ENCODE data around the gene MARCO. TPM values are rescaled to one million over a fixed set of nuclear protein-coding genes. Genes with fewer than 3 reads are reported as not detected.

Gene MARCO
- total RNA-seq, 1 experiment from 2014 or later = not detected

DNA sequence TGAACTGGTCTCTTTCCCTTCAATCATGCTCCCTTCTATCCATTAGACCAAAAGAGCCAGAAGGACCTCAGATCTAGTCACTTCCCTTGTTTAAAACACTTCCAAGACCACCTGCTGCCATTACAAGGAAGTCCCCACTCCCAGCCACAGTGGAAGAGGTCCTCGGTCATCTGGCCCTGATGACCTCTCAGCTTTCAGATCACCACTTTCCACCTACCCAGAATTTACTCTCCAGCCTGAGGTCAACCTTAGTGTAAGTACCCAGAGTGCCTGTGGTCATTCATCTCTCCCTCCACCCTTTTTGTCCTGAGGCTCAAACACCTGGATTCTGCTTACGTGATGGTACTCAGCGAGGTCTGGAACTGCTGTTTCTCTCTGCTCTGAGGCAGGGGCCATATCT lies 67.1 kb downstream of the MARCO start:
- DNase-seq = no peak
- no peaks in the 10 kb centered on the region for H3K9me3 Mint-ChIP-seq (ENCODE audit: low read depth, unreplicated experiment)
- H3K4me3 Mint-ChIP-seq (ENCODE audit: low read depth, unreplicated experiment) = no peak overlapping the region
- H3K36me3 Mint-ChIP-seq (ENCODE audit: insufficient read depth, unreplicated experiment) = no peaks in the 10 kb centered on the region
- CTCF ChIA-PET = interaction anchor here (1.2 kb wide), 1 partner anchor 126 kb away, joined by 5 read pairs; no protein-coding TSS in a partner anchor
- H3K4me1 Mint-ChIP-seq (ENCODE audit: low read depth, unreplicated experiment) = no peaks in the 10 kb centered on the region
- TF ChIP-seq, protein P1, sequence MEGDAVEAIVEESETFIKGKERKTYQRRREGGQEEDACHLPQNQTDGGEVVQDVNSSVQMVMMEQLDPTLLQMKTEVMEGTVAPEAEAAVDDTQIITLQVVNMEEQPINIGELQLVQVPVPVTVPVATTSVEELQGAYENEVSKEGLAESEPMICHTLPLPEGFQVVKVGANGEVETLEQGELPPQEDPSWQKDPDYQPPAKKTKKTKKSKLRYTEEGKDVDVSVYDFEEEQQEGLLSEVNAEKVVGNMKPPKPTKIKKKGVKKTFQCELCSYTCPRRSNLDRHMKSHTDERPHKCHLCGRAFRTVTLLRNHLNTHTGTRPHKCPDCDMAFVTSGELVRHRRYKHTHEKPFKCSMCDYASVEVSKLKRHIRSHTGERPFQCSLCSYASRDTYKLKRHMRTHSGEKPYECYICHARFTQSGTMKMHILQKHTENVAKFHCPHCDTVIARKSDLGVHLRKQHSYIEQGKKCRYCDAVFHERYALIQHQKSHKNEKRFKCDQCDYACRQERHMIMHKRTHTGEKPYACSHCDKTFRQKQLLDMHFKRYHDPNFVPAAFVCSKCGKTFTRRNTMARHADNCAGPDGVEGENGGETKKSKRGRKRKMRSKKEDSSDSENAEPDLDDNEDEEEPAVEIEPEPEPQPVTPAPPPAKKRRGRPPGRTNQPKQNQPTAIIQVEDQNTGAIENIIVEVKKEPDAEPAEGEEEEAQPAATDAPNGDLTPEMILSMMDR (IDR thresholded peaks at IDR 0.05; ENCODE audit: unreplicated experiment) = no peak
- intact Hi-C loops (cut with micrococcal nuclease; ENCODE audit: unreplicated experiment) = loop anchor here (10.0 kb wide), 1 partner anchor 466 kb away; no protein-coding TSS in a partner anchor
- peaks cover 71% of the 10 kb centered on the region for H3K27me3 Mint-ChIP-seq (ENCODE audit: unreplicated experiment)
- BruUV-seq (replicated peaks) = no TSS peak
- H3K27ac Mint-ChIP-seq (ENCODE audit: unreplicated experiment) = no peak overlapping the region

DNA sequence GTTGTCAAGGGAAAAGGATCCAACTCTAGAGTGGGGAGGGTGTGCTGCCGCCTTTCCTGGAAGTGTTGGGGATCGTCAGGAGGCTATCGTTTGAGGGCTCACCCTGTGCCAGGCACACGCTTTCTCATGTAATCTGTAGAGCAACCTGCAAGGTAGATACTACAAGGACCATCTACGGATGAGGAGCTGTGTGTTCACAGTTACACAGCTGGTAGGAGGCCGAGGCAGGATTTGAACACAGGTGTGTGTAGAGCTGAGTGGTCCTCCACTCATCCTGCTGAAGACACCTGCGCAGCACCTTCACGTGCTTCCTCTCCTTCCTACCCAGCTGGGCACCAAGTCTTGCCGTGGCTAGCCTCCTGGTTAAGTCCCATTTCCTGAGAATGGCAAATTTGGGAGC lies 68.3 kb downstream of the MARCO start:
- TF ChIP-seq, protein P1 (IDR thresholded peaks at IDR 0.05; ENCODE audit: unreplicated experiment) = no peak

DNA sequence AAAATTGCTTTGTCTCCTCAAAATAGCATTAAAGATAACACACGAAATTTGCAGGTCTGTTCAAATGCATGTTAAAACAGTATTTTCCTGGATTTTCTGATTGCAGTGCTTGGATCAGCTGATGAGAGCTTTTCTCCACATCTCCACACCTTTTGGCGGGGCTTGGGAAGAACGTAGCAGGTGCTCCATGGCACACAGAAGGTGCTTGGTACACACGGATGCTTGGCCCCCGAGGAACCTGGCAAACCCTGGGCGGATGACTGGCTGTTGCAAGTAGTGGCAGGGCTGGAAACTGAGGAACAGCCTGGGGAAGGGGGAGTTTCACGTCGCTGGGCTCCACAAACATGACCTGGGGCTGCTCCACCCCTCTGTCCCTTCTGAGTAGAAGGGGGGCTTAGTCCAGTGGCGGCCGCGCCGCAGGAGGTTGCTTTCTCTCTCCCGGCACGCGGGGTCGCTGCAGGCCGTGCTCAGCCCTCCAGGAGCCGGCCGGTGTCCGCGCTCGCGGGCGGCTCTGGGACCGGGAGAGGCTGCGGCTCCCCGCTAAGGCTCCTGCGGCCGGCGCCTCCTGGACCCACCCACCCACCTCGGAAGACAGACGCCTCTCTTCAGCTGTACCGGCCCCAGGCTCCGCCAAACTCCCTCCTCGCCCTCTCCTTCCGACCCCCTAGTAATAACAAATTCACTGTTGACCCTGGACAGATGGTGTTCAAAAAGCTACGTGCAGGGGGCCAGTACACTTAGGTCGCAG lies 69.3 kb downstream of the MARCO start:
- H3K27ac Mint-ChIP-seq (ENCODE audit: unreplicated experiment) = no peak overlapping the region
- DNase-seq = peak; percentile 79
- TF ChIP-seq, protein P1 (IDR thresholded peaks at IDR 0.05; ENCODE audit: unreplicated experiment) = peak; percentile 60
- H3K27me3 Mint-ChIP-seq (ENCODE audit: unreplicated experiment) = peaks cover 73% of the 10 kb centered on the region
- peak overlapping the region; percentile 36 for H3K4me3 Mint-ChIP-seq (ENCODE audit: low read depth, unreplicated experiment)
- no peaks in the 10 kb centered on the region for H3K4me1 Mint-ChIP-seq (ENCODE audit: low read depth, unreplicated experiment)
- BruUV-seq (replicated peaks) = no TSS peak
- no peaks in the 10 kb centered on the region for H3K36me3 Mint-ChIP-seq (ENCODE audit: insufficient read depth, unreplicated experiment)
- CTCF ChIA-PET = interaction anchor here (0.6 to 1.3 kb wide), 5 partner anchors 34 to 634 kb away, joined by 4 to 7 read pairs (median 5); no protein-coding TSS in a partner anchor
- H3K9me3 Mint-ChIP-seq (ENCODE audit: low read depth, unreplicated experiment) = no peaks in the 10 kb centered on the region
- intact Hi-C loops (cut with micrococcal nuclease; ENCODE audit: unreplicated experiment) = loop anchor here (1.0 to 5.0 kb wide), 4 partner anchors 129 to 281 kb away; no protein-coding TSS in a partner anchor

More for the DNA sequence above, 68.3 kb downstream of the MARCO start:
- Mint-ChIP-seq H3K4me1 (ENCODE audit: low read depth, unreplicated experiment) (no peaks in the 10 kb centered on the region), H3K27ac (ENCODE audit: unreplicated experiment) (no peak overlapping the region), H3K9me3 (ENCODE audit: low read depth, unreplicated experiment) (no peaks in the 10 kb centered on the region), H3K27me3 (ENCODE audit: unreplicated experiment) (peaks cover 71% of the 10 kb centered on the region), H3K4me3 (ENCODE audit: low read depth, unreplicated experiment) (no peak overlapping the region), H3K36me3 (ENCODE audit: insufficient read depth, unreplicated experiment) (no peaks in the 10 kb centered on the region)
- CTCF ChIA-PET = no interaction called here
- no peak for DNase-seq
- BruUV-seq (replicated peaks) = no TSS peak
- intact Hi-C loops (cut with micrococcal nuclease; ENCODE audit: unreplicated experiment) = loop anchor here (2.0 to 5.0 kb wide), 3 partner anchors 128 to 282 kb away; no protein-coding TSS in a partner anchor

DNA sequence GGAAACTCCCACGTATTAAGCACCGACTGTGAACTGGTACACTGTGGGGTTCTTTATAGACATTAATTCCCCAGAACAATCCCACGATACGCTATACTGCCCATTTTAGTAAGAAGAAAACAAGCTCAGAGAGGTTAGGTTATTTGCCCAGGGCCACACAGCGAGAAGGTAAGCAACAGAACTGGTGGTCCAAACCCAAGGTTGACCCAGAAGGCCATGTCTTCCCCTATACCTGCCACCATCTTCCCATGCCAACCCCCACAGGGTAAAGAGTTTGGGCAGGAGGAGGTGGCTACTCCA lies 69.9 kb downstream of the MARCO start:
- H3K27me3 Mint-ChIP-seq (ENCODE audit: unreplicated experiment) = peaks cover 73% of the 10 kb centered on the region

More for the DNA sequence above, 69.9 kb downstream of the MARCO start:
- no TSS peak for BruUV-seq (replicated peaks)
- Mint-ChIP-seq H3K9me3 (ENCODE audit: low read depth, unreplicated experiment) (no peaks in the 10 kb centered on the region), H3K36me3 (ENCODE audit: insufficient read depth, unreplicated experiment) (no peaks in the 10 kb centered on the region), H3K27ac (ENCODE audit: unreplicated experiment) (no peak overlapping the region), H3K4me1 (ENCODE audit: low read depth, unreplicated experiment) (no peaks in the 10 kb centered on the region), H3K4me3 (ENCODE audit: low read depth, unreplicated experiment) (peak overlapping the region; percentile 36)
- TF ChIP-seq, protein P1 (IDR thresholded peaks at IDR 0.05; ENCODE audit: unreplicated experiment) = no peak
- intact Hi-C loops (cut with micrococcal nuclease; ENCODE audit: unreplicated experiment) = loop anchor here (1.0 to 5.0 kb wide), 4 partner anchors 129 to 280 kb away; no protein-coding TSS in a partner anchor
- CTCF ChIA-PET = interaction anchor here (0.6 to 1.3 kb wide), 5 partner anchors 35 to 633 kb away, joined by 4 to 7 read pairs (median 5); no protein-coding TSS in a partner anchor
- DNase-seq = no peak

Data from Calu3 (cell line).